Measurements from ENCODE around the gene KCNJ5.

GRCh38 chr11:128852327-128853023 lies 38.7 kb upstream of the KCNJ5 start:
- no peak for TF ChIP-seq EZH2 (IDR thresholded peaks at IDR 0.05; ENCODE audit: insufficient read depth, poor library complexity, severe bottlenecking)
- TF ChIP-seq EZH2phosphoT487 (IDR thresholded peaks at IDR 0.05; ENCODE audit: insufficient read depth, low read depth) = no peak
